ENCODE data around the gene SALL1. TPM values are rescaled to one million over a fixed set of nuclear protein-coding genes. Genes with fewer than 3 reads are reported as not detected.

The SALL1 gene
- total RNA-seq, 1 experiment from 2014 or later: not detected

DNA sequence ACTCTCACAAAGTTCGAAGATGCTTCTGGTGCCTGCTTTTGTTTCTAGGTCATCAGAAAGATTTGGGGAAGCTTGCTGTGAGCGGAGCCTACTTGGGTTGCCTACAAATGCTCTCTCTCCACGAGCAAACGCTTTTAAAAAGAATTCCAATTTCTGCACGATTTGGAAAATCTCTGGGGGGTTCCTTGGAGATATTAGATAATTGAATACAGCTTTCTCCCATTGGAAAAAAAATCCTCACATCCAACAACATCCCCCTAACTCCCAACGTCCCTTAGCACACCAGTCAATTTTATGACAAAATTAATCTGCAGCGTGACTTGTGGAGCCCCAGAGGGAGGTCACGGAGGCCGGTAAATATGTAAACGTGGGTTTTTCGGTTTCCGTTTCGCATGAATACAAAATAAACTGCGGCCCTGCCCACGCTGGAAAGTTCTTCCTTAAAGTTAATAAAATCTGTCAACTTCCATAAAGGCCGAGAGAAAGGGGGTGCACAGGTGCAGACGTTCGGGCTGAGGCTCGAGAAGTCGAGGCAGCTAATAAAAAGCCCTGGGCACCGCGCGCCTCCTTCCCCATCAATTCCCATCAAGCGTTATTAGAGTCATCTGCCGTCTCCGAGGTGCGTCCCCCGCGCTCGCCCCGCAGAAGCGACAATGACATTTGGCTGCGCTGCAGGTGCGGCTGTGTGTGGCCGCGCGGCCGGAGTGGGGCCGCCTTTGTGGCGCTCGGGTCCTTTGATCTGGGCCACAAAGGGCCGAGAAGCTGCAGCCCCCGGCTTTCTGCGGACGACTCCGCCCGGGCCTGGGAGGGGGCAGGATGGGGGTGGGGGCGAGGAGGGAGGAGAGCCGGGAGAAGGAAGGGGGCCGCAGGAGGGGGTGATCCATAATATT is 37.6 kb downstream of the SALL1 start:
- Histone ChIP-seq H2AFZ (ENCODE audit: low read depth, low read length, poor library complexity, severe bottlenecking) (no peak overlapping the region), H3K9ac (ENCODE audit: low read length) (no peak overlapping the region), H3K36me3 (ENCODE audit: control insufficient read depth in 1 of 2, insufficient read depth in 2 of 2, low read length in 2 of 2) (no peaks in the 10 kb centered on the region), H3K9me2 (ENCODE audit: insufficient read depth) (no peaks in the 10 kb centered on the region), H3K4me2 (ENCODE audit: low read length) (no peak overlapping the region), H3K27me3 (ENCODE audit: insufficient read depth, low read length) (no peaks in the 10 kb centered on the region; the same call in 1 of the 2 replicates), H3K9me3 (ENCODE audit: control insufficient read depth in 1 of 2, insufficient read depth in 1 of 2, low read depth in 1 of 2, low read length in 2 of 2) (no peaks in the 10 kb centered on the region), H4K20me1 (ENCODE audit: insufficient read depth) (no peaks in the 10 kb centered on the region), H3K4me1 (ENCODE audit: control insufficient read depth in 1 of 2, insufficient read depth in 2 of 2, low read length in 2 of 2) (no peaks in the 10 kb centered on the region), H3K27ac (ENCODE audit: low read depth, low read length) (no peak overlapping the region), H3K79me2 (ENCODE audit: insufficient read depth, low read length) (no peaks in the 10 kb centered on the region), H3K4me3 (replicated peaks in 1 of 2; ENCODE audit: low read depth in 1 of 2, low read length in 2 of 2) (no peak overlapping the region)
- ATAC-seq (no peak), DNase-seq (ENCODE audit: low read depth, low spot score) (no peak)
- POLR2A ChIA-PET: no interaction called here
- CTCF ChIA-PET: no interaction called here
- intact Hi-C loops (cut with micrococcal nuclease): no loop called here
- BruUV-seq (replicated peaks): no TSS peak
- TF ChIP-seq ELF1 (IDR thresholded peaks at IDR 0.05; ENCODE audit: borderline replicate concordance, low read depth): no peak
- TF ChIP-seq SRF (IDR thresholded peaks at IDR 0.05; ENCODE audit: low read depth): no peak
- no peak for TF ChIP-seq EZH2 (IDR thresholded peaks at IDR 0.05)
- no peak for TF ChIP-seq ZNF274 (IDR thresholded peaks at IDR 0.05; ENCODE audit: low read depth, low read length)
- TF ChIP-seq, protein P1, sequence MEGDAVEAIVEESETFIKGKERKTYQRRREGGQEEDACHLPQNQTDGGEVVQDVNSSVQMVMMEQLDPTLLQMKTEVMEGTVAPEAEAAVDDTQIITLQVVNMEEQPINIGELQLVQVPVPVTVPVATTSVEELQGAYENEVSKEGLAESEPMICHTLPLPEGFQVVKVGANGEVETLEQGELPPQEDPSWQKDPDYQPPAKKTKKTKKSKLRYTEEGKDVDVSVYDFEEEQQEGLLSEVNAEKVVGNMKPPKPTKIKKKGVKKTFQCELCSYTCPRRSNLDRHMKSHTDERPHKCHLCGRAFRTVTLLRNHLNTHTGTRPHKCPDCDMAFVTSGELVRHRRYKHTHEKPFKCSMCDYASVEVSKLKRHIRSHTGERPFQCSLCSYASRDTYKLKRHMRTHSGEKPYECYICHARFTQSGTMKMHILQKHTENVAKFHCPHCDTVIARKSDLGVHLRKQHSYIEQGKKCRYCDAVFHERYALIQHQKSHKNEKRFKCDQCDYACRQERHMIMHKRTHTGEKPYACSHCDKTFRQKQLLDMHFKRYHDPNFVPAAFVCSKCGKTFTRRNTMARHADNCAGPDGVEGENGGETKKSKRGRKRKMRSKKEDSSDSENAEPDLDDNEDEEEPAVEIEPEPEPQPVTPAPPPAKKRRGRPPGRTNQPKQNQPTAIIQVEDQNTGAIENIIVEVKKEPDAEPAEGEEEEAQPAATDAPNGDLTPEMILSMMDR (IDR thresholded peaks at IDR 0.05 in 2 of 3, conservative IDR thresholded peaks at IDR 0.05 in 1 of 3; ENCODE audit: borderline replicate concordance in 1 of 3, insufficient read depth in 1 of 3, low read depth in 2 of 3, low read length in 2 of 3): no peak
- TF ChIP-seq, protein P2, sequence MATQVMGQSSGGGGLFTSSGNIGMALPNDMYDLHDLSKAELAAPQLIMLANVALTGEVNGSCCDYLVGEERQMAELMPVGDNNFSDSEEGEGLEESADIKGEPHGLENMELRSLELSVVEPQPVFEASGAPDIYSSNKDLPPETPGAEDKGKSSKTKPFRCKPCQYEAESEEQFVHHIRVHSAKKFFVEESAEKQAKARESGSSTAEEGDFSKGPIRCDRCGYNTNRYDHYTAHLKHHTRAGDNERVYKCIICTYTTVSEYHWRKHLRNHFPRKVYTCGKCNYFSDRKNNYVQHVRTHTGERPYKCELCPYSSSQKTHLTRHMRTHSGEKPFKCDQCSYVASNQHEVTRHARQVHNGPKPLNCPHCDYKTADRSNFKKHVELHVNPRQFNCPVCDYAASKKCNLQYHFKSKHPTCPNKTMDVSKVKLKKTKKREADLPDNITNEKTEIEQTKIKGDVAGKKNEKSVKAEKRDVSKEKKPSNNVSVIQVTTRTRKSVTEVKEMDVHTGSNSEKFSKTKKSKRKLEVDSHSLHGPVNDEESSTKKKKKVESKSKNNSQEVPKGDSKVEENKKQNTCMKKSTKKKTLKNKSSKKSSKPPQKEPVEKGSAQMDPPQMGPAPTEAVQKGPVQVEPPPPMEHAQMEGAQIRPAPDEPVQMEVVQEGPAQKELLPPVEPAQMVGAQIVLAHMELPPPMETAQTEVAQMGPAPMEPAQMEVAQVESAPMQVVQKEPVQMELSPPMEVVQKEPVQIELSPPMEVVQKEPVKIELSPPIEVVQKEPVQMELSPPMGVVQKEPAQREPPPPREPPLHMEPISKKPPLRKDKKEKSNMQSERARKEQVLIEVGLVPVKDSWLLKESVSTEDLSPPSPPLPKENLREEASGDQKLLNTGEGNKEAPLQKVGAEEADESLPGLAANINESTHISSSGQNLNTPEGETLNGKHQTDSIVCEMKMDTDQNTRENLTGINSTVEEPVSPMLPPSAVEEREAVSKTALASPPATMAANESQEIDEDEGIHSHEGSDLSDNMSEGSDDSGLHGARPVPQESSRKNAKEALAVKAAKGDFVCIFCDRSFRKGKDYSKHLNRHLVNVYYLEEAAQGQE (IDR thresholded peaks at IDR 0.05; ENCODE audit: low read depth): no peak
- no peak for TF ChIP-seq ZFX (IDR thresholded peaks at IDR 0.05)
- RAD21 ChIA-PET (ENCODE audit: low non-redundant PET in 1 of 2, low total read pairs in 2 of 2, uncharacterized antibody in 2 of 2, unreplicated experiment in 2 of 2): no interaction called here
